GM21576 (cell line): ENCODE results near the gene SNX7.

Experiments
- ATAC-seq: cut with Tn5 transposase; IDR thresholded peaks from one replicate; pipeline ENCODE4 v1.9.1; 2021; ENCODE audit warnings: mild to moderate bottlenecking, moderate library complexity; ENCODE audit not compliant: unreplicated experiment

The SNX7 gene

DNA sequence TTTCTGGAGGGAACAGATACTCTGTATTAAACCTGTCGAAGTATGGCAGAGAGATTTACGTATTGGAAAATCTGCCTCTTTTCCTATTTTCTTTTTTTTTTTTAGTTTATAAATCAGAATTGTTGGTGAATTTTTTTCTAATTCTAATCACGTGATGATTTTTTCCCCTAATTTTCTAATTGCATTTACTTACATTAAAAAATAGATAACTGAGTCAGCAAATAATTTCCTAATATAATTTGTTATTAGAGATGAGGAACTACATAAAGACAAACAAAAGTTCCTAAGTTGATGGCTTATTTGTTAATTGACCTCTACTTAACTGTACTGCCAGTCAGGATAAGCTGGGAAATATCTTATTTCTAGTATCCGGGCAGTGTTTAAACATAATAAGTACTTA, 34.6 kb downstream of the SNX7 start:
- no peak for ATAC-seq

DNA sequence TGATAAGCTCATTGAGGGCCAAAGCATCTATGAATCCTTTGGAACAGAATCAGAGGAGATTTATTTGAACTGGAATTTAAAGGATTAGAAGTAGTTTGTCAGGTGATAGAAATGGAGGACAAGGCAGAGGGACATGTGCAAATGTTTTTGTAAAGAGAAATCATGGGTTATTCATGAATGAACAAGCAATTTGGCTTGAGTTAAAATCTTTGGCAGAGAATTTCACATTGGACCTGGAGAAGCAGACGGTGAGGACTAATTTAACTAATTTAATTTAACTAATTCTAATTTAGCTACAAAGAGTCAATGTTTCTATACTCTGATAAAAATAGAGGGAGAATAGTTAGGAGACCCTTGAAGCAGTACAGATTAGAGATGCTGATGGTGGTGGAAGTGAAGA, 36.3 kb downstream of the SNX7 start:
- no peak for ATAC-seq

DNA sequence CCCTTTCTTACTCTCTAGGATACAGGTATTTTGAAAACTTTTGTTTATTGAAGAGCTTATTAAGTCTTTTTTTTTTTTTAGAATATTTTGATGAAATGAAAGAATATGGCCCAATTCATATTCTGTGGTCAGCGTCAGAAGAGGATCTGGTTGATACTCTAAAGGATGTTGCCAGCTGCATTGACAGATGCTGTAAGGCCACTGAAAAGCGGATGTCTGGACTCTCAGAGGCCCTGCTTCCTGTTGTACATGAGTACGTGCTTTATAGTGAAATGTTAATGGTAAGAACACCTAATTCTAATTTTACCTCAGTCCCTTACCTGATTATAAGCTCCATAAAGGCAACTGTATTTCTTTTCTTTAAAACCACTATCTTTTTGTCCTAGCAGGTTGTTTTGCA, 37.1 kb downstream of the SNX7 start:
- no peak for ATAC-seq

DNA sequence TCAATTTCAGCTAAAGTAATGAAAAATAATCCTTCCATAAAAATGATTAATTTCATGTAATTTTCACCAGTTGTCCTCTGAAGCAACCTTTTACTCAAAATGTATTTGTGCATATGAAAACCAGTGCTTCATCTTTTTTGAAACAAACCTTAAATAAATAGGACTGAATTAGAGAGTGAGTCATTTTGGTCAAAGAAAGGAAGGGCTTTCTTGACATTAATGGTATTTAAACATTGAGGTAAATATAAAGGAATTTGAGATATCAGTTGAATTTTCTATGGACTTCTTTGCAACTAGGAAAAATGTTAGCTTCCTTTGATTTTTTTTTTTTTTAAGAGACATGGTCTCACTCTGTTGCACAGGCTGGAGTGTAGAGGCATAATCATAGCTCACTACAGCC, 38.7 kb downstream of the SNX7 start:
- ATAC-seq = no peak

DNA sequence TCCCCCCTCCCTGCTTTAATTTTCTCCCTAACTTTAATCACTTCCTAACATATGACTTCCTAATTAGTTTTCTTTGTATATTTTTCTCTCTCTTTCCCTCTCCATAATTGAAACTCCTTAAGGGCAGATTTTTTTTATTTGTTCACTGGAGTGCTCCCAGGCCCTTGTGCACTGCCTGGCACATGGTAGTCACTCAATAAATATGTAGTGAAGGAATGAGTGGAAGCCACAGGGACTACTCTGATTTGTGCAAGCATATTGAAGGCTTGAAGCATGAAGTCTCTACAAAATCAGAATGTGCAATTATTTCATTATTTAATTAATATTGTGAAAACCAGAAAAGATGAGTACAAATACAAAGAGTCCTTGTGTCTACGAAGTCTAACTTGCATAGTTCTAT, 41.5 kb downstream of the SNX7 start:
- no peak for ATAC-seq

DNA sequence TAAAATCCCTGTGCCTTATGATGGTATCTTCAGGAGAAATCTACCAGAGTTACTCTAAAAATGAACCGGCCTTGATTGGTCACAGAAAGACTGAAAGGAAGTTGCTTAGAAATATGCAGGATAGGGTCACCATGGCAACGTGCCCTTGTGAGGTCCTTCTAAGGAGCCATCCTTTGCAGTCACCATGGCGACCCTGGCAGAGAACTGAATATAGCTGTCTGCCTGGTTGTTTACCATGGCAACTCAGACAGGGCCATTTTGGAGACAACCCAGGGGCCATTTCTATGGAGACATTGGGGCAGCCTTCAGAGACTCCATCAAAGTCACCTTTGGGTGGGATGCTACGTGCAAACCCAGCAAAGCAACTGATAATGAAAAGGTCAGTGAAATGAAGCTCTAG, 43.0 kb downstream of the SNX7 start:
- ATAC-seq = no peak

DNA sequence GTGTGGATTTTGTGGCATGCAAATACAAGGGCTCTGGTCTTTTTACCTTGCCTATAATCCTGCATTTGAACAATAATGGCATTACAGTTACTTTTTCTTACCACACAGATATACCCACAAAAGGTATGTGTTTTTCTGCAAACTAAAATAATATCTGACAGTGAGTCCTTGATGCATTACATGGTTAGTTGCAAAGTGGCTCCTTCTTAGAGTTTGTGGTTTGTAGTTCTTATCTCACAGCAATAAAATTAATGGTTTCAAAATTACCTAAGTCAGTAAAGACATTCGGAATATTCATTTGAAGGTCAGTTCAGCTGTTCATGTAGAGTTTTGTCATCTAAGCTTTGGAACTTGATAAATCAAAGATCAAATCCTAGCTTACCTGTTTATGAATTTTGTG, 43.5 kb downstream of the SNX7 start:
- no peak for ATAC-seq

DNA sequence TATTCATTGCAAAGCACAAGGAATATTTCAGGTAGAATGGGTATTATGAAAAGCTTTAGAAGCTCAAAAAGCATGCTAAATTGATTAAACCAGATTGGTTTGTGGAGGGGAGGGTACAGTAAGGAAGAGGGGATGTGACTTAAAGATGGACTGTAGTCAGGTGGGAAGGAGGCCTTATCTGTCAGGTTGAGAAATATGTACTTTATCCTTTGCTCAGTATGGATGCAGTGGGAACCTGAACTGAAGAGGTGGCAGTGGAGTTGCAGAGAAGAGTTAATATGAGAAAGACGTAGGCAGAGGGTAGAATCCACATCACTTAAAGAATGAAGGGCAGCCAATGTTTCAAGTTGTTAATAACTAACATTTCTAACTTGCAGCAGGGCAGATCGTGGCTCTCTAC, 44.1 kb downstream of the SNX7 start:
- ATAC-seq = no peak

DNA sequence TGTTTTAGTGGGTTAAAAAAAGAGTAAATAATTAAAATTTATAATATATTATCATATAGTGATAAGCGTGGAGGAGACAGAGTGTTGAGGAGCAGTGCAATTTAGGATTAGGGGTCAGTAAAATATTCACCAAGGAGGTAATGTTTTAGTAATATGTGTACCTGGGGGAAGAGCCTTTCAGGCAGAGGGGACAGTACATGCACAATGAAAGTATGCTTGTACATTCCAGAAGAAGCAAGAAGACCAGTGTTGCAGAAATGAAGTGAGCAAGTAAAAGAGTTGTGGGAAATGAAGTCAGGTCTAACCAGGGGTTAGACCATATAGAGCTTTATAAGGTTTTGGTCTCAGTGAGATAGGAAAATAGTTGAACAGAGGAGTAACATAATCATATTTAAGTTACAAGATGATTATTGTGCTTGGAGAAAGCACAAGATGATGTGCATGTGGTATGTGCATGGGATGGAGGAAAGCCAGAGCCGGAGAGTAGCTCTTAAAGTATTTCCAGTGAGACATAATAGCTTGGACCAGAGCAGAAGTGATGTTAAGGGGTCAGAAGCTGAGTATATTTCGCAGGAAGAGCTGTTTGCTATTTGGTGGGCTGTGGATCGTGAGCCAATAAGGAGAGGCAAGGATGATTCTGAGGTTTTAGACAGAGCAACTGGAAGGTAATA, 44.8 kb downstream of the SNX7 start:
- ATAC-seq = no peak

DNA sequence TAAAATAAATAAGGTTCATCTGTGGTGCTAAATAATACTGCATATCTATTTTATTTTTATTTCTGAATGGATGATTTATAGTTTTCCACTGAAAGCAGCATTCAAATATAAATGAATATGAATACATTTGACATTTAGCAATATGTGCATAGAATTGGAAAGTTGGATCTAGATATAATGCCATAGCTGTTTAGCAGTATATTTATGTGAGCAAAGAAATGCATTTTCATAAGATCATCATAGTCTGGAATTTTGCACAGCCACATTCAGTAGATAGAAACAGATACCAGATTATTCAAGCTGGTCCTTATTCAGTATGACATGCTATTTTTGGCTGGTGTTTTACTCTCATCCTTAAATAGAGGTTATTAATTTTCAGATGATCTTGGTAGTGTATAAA, 46.0 kb downstream of the SNX7 start:
- no peak for ATAC-seq

DNA sequence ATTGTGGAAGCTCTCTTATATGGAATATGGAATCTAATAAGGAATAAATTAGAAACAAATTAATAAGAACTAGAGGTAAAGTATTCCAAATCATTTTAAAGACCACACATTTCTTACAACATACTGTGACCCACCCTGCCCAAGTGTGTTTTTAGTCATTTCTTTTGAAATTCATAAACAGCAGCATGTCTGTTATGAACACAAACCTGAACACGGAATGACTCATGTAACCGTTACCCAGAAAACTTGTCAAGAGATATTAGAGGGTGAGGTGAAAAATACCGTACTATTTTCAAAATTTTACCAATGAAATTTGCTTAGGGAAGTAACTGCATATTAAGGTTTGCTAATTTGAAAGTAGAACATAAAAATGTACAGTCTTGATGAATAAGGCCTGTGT, 48.4 kb downstream of the SNX7 start:
- no peak for ATAC-seq

DNA sequence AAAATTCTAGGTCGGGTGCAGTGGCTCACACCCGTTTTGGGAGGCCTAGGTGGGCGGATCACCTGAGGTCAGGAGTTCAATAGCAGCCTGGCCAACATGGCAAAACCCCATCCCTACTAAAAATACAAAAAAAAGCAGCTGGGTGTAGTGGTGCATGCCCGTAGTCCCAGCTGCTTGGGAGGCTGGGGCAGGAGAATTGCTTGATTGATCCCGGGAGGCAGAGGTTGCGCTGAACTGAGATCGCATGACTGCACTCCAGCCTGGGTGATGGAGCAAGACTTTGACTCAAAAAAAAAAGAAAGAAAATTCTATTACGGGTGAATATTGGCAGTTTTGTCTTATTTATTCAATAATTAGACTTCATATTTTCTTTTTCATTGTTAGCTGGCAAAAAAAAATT, 62.1 kb downstream of the SNX7 start:
- ATAC-seq = no peak

DNA sequence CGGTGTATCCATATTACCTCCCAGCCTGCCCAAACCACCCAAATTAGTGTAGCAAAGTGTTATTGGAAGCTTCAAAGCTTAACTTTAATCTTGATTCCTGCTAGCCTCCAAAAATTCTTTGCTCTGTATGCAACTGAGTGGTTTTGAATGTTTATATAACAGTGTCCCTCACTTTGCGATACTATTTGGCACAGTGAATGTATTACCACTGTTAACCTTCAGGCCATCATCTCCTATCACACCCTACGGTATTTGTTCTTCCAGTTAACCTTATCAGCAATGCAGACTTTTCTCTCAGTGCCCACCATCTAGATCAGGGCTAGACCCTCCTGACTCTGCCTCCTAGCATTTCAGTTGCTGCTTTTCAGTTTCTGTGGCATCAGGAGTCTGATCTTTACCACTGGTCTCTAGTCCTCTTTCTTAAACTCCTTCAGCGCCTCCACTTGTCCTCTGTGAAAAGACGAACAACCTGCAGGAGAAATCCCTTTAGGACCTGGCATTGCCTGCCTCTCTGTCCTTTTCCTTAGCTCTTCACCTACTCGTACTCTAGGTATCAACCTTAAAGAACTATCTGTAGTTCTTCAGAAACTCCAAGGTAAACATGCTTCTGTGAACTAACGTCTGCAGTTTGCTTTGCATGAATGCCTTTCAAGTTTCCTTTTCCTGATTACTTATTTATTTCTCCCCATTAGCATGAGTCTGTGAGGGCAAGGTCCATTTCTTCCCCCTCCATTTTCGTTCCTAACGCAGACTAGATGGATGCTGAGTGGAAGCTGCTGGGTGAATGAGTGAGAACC, 71.7 kb downstream of the SNX7 start:
- ATAC-seq = no peak

DNA sequence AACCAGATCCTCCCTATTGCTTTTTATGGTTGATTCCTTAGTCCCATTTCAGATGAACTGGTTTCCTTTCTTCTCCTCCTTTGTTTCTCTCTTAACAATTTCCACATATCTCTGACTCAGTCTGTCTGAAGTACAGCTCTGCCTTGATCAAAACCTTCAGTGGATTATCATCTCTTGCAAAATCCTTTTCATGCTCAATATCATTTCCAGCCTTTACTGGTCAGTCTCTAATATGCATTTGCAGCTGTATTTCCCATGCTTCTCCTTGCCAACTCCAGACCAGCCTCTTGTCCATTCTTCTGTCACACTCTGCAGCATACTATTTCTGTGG, 72.2 kb downstream of the SNX7 start:
- no peak for ATAC-seq

DNA sequence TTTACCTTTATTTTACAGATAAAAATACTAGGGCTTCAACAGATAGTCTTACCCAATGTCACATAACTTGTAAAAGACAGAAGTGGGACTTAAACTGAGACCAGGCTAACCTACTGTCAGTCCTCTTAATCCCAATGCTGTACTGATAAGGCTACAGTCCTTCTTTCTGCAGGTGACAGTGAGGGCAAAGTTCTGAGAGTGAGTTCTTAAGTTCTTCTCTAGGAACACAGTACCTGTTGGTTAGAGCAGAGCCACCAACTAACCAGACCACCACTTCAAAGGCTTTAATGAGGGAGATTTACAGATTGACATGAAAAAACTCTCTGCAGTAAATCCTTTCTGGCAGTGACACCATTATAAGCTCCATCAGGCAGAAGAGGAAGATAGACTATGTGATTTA, 74.2 kb downstream of the SNX7 start:
- ATAC-seq = no peak

DNA sequence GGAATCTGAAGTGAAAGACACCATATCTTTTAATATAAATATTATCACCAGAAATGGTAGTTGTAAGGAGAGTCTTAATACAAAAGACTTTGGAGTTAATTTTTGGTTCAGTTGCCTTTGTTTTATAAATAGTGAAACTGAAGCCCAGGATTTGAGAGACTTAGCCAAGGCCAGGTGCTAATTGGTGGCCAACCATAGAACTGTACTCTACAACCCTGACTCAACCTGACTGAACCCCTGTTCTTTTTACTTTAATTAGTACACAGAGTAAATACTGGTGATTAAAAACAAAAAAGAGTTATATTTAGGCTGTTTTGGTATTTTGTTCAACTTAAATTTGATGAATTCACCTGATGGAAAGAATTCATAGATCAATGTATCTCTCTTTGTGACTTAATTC, 76.3 kb downstream of the SNX7 start:
- ATAC-seq = no peak

DNA sequence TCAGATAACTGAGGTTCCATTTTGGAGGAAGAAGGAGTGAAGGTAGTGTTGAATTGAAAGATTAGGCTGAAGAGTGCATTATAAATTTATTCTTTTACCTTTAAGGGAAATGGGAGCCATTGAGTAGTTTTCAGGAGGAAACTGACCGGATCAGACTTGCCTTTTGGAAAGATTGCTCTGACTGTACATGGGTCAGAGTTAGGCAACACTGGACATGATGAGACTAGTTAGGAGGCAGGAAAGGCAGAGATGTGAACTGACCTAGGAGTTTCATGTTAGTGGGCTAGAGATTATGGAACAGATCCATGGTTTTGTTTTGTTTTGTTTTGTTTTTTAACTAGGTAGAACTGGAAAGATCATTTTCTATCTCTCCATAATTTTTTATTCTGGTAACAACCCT, 78.2 kb downstream of the SNX7 start:
- ATAC-seq = no peak

DNA sequence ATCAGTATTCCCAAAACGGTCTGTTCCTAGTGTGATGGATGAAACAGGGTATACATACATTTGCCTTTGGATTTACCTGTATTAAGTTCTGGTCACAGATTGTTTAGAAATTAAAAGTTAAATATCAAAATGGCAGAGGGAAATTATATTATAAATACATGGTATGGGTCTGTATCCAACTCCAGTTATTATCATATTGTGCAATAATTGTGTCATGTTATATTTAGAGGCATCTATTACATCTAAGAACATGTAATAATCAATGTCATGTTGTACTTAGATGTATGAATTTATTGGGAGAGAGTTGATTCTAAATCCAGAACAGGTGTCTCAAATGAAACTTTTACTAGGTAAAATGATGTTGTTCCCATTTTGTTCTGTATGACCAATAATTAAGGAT, 79.6 kb downstream of the SNX7 start:
- ATAC-seq = no peak

DNA sequence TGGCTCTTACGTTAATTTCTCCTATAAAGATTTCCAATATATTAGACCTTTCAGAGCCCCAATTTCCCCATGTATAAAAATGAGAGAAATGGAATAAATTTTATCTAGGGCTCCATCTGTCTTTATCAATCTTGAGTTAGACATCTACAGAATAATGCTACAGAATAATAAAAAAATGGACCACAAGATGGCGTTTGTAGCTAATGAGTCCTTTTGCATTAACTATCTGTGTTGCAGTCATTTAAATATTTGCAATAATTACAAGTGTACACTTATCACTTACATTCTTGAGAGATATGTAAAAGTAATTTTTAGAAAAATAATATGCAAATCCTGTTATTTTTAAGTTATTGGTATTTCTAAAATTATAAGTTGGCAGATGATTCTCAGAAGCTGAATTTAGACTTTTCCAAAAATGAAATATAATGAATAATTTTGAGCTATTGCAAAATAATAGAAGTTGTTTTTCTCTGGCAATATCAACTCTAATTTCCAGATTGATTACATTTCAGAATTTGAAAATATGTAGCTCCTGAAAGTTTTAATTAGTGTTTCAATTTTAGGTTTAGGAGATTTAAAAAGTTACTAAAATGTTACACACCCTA, 87.7 kb downstream of the SNX7 start:
- ATAC-seq = no peak

DNA sequence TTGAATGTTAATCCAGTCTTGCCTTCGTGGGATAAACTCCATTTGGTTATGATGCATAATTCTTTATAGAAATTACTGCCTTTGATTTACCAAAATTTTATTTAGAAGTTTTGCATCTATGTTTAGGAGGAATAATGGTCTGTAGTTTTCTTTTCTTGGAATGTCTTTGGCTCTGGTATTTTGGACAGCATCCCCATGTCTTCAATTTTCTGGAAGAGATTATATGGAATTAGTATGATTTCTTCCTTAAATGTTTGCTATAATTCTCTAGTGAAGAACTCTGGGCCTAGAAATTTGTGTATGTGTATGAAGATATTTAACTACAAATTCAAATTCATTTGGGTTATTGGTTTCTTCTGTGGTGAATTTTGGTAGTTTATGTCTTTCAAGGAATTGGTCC, 92.7 kb downstream of the SNX7 start:
- no peak for ATAC-seq

DNA sequence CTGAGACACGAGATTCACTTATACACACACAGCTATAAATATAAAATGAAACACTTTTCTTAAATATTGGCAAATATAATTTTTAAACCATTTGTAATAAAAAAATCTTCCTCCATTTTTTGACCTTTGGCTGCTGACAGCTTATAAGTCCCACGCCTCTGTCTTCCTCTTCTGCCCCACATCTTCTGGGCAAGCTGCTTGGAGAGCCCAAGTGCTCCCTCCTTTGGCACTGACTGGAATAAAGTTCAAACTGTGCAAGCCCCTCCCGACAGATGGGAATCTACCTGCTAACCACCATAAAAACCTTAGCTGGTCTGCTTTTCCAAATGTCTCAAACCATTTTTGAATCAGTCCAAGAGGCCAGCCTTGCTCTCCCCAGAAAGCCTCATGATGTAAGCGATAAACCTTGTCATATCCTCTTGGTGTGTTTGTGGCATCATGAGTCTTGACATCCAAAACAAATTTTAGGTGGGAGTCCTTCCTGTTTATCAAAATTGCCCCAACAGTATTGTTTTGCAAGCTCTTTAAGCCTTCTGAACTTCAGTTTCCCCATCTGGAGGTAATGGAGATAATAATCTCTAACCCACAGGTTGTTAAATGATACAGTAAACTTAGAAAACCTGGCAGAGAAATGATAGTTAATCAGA, 99.8 kb downstream of the SNX7 start:
- no peak for ATAC-seq
